GM20431 (cell line): ENCODE measurements around the gene ADAT2.

Experiments
- in situ Hi-C: fragments of 300-500 bp; cut with MseI, MboI; formaldehyde crosslinking; loops from one replicate; pipeline ENCODE4 v1.15.0; 2020; ENCODE audit warnings: low sequenced_read_pairs; ENCODE audit not compliant: unreplicated experiment

ADAT2 gene

GRCh38 chr6:143443096-143443495, 7.4 kb downstream of the ADAT2 start:
- in situ Hi-C loops, result loop anchor here (25.0 kb wide), 1 partner anchor 756 kb away; no protein-coding TSS in a partner anchor

DNA sequence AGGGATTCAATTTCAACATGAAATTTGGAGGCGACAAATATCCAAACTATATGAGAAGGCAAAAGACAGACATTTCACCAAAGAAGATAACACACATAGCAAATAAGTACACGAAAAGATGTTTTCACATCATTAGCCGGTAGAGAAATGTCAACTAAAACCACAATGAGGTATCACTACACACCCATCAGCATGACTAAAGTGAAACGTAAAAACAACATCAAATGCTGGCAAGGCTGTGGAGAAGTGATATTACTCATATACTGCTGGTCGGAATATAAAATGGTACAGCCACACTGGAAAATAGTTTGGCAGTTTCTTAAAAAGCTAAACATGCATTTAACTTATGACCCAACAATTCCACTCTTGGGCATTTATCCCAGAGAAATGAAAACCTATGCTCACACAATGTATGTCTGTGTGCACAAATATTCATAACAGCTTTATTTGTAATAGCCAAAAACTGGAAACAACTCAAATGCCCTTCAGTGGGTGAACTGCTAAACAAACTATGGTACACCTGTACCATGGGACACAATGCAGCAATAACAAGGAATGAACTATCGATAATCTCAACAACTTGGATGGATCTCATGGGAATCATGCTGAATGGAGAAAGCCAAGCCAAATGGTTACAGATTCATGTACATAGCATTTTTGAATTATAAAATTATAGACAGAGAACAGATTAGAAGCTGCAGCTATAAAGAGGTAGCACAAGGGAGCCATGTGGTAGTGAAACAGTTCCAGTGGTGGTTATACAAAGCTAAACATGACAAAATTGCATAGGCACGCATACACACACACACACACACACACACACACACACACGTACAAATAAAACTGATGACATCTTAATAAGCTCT, 8.6 kb downstream of the ADAT2 start:
- in situ Hi-C loops, result loop anchor here (25.0 kb wide), 1 partner anchor 755 kb away; no protein-coding TSS in a partner anchor

GRCh38 chr6:143441010-143441409, 9.5 kb downstream of the ADAT2 start:
- in situ Hi-C loops, result loop anchor here (25.0 kb wide), 1 partner anchor 754 kb away; no protein-coding TSS in a partner anchor

GRCh38 chr6:143432588-143432987, 17.9 kb downstream of the ADAT2 start:
- in situ Hi-C loops, result loop anchor here (25.0 kb wide), 1 partner anchor 745 kb away; no protein-coding TSS in a partner anchor

DNA sequence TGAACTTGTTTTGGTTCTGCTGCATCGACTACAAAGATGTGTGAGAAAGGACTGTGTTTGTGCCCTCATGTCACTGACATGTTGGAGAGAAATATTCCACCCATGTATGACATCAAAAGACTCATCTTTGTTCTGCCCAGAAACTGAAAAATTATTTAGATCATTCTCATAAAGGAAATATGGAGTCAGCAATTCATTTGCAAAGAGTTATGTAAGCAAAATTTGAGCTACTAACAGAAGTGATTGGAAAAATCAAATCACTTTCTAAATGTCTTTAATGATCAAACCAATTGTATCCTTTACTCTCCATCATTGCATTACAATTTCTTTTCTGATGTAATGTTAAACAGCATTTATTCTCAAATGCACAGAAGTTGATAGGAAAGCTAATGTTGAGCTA, 19.3 kb downstream of the ADAT2 start:
- in situ Hi-C loops, result loop anchor here (25.0 kb wide), 1 partner anchor 744 kb away; no protein-coding TSS in a partner anchor

- in situ Hi-C loops, result loop anchor here (25.0 kb wide), 1 partner anchor 743 kb away; no protein-coding TSS in a partner anchor
These were observed 20.5 kb downstream of the ADAT2 start for GRCh38 chr6:143429970-143430369.

- in situ Hi-C loops, result loop anchor here (25.0 kb wide), 1 partner anchor 740 kb away; no protein-coding TSS in a partner anchor
These were observed 23.2 kb downstream of the ADAT2 start for GRCh38 chr6:143427109-143427817.

DNA sequence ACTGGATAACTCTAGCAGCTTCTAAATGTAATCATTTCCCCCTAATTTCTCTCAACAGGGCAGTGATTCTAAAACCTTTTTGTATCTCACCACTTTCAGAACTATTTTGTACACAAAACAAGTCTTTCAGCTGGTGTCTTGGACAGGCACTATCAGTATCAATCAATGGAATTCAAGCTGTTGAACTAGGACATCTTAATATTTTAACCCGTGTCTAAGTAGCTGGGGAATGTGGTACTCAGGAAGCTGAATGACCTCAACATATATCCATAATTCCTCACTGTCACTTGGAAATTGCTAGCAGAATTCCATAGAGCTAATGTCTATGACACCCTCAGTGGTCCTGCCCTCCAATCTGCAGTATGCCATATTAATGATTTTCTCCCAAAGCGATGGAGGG, 24.5 kb downstream of the ADAT2 start:
- in situ Hi-C loops, result loop anchor here (25.0 kb wide), 1 partner anchor 739 kb away; no protein-coding TSS in a partner anchor

DNA sequence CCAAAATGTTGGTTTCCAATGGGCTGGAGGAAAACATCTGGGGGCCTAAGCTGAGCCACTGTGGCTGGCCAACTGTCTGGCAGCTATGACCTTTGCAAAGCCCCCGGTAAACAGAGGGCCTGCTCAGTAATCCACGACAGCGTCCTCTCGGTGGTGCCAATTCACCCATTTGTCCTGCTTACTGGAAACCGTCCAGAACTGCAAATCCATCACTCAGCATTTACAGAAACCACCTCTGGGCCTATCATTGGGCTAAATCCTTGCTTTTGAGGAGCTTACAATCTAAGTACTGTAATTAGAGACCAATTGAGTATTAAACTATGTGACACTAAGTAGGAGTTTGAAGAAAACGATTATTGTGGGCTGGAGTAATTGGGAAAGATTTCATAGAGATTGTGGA, 31.0 kb downstream of the ADAT2 start:
- in situ Hi-C loops, result loop anchor here (25.0 kb wide), 1 partner anchor 857 kb away; no protein-coding TSS in a partner anchor

GRCh38 chr6:143414769-143415168, 35.7 kb downstream of the ADAT2 start:
- in situ Hi-C loops, result loop anchor here (25.0 kb wide), 1 partner anchor 852 kb away; no protein-coding TSS in a partner anchor

GRCh38 chr6:143410859-143411270, 39.6 kb downstream of the ADAT2 start:
- in situ Hi-C loops, result loop anchor here (25.0 kb wide), 1 partner anchor 849 kb away; no protein-coding TSS in a partner anchor

DNA sequence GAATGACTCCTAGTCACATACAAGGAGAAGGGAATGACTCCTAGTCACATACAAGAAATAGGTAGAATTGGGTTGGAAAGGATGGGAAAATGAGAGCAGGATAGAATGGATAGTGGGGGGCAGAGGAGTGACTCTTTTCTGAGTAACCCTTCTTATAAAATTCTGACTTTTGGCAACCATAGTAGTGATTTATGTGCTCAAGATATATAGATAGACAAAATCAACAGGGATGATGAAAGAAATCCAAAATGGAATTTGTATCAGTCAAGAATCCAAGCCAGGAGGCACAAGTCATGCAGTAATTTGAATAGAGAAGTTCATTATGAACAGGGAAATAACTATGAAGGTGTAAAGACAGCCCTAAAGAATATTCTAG, 41.7 kb downstream of the ADAT2 start:
- in situ Hi-C loops, result loop anchor here (25.0 kb wide), 1 partner anchor 846 kb away; no protein-coding TSS in a partner anchor

- in situ Hi-C loops, result loop anchor here (25.0 kb wide), 1 partner anchor 846 kb away; no protein-coding TSS in a partner anchor
These were observed 42.2 kb downstream of the ADAT2 start for GRCh38 chr6:143408151-143408786.

- in situ Hi-C loops, result loop anchor here (25.0 kb wide), 1 partner anchor 844 kb away; no protein-coding TSS in a partner anchor
These were observed 43.8 kb downstream of the ADAT2 start for GRCh38 chr6:143406673-143407072.

GRCh38 chr6:143405373-143406154, 44.9 kb downstream of the ADAT2 start:
- in situ Hi-C loops, result loop anchor here (25.0 kb wide), 1 partner anchor 843 kb away; no protein-coding TSS in a partner anchor

DNA sequence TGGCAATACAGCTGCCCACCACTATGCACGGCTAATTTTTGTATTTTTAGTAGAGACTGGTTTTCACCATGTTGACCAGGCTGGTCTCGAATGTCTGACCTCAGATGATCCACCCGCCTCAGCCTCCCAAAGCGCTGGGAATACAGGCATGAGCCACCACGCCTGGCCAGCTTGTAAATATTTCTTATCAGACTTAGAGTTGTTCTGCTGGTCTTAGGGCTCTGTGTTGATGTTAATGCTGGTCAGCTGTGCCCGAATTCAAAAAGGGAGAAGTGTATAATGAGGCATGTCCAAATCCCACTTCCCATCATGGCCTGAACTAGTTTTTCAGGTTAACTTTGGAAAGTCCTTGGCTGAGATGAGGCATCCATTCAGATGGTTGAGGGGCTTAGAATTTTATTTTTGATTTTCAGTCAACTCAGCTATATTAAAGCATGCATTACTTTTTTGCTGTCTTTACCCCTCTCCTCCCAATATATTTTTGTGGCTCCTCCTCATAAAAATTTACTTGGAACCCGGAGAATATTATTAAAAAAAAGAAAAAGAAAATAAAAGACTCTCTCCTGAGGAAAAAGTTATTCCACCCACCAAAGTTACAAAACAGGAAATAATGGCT, 47.7 kb downstream of the ADAT2 start:
- in situ Hi-C loops, result loop anchor here (25.0 kb wide), 1 partner anchor 841 kb away; no protein-coding TSS in a partner anchor

DNA sequence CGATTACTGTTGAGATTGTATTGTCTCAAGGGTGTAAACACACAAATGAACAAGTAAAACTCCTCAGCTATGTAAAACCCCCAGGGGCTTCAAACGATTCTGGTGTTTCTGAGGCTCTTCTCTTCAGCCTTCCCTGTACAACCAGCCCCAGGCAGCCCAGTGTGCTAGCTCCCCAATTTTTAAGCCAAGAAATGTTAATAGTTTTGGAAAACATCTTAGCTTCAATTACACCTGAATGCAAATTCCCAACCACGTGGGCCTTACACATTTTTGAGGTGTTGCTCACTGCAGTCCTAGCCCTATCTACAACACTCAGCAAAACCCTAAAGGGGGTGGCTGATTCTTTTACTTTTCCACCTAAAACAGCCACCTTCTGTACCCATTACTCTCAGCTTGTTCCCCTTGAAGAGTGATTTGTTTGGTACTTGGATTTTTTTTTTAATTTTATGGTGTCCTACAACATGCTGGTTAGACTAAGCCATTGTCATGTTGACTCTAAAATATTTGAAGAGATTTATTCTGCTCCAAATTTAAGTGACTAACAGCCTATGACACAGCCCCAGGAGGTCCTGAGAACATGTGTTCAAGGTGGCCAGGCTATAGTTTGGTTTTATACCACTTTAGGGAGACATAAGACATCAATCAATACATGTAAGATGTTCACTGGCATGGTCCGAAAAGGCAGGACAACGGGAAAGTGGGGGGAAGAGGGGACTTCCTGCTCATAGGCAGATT, 48.7 kb downstream of the ADAT2 start:
- in situ Hi-C loops, result loop anchor here (25.0 kb wide), 1 partner anchor 840 kb away; no protein-coding TSS in a partner anchor

- in situ Hi-C loops, result loop anchor here (25.0 kb wide), 1 partner anchor 839 kb away; no protein-coding TSS in a partner anchor
These were observed 49.4 kb downstream of the ADAT2 start for GRCh38 chr6:143401068-143401446.
